ENCODE measurements around the gene NBAS.

DNA sequence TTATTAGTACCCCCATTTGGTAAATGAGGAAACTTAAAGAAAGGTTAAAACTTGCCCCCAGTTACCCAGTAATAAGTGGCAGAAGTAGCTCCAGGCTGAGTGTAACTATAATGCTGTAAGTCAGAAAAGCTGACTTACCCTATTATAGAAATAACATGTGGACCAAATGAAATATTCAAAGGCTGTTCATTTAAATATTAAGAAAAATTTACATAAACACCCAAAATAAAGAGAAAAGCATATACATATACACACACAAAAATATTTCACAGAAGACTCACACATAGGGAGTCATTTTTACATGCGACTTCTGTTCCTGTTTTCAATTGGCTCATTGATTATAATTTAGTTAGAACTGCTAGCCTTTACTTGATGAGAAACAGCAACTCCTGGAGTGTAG lies 189.1 kb downstream of the NBAS start:
- TF ChIP-seq BDP1 (IDR thresholded peaks at IDR 0.05; ENCODE audit: insufficient read depth, insufficient read length): no peak
- TF ChIP-seq, protein P1, sequence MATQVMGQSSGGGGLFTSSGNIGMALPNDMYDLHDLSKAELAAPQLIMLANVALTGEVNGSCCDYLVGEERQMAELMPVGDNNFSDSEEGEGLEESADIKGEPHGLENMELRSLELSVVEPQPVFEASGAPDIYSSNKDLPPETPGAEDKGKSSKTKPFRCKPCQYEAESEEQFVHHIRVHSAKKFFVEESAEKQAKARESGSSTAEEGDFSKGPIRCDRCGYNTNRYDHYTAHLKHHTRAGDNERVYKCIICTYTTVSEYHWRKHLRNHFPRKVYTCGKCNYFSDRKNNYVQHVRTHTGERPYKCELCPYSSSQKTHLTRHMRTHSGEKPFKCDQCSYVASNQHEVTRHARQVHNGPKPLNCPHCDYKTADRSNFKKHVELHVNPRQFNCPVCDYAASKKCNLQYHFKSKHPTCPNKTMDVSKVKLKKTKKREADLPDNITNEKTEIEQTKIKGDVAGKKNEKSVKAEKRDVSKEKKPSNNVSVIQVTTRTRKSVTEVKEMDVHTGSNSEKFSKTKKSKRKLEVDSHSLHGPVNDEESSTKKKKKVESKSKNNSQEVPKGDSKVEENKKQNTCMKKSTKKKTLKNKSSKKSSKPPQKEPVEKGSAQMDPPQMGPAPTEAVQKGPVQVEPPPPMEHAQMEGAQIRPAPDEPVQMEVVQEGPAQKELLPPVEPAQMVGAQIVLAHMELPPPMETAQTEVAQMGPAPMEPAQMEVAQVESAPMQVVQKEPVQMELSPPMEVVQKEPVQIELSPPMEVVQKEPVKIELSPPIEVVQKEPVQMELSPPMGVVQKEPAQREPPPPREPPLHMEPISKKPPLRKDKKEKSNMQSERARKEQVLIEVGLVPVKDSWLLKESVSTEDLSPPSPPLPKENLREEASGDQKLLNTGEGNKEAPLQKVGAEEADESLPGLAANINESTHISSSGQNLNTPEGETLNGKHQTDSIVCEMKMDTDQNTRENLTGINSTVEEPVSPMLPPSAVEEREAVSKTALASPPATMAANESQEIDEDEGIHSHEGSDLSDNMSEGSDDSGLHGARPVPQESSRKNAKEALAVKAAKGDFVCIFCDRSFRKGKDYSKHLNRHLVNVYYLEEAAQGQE (IDR thresholded peaks at IDR 0.05; ENCODE audit: borderline replicate concordance): no peak
- TF ChIP-seq, protein P1 (CRISPR knock-in tag; IDR thresholded peaks at IDR 0.05; ENCODE audit: low read depth): no peak
- TF ChIP-seq CEBPB (tag; IDR thresholded peaks at IDR 0.05): no peak
- TF ChIP-seq, protein P2, sequence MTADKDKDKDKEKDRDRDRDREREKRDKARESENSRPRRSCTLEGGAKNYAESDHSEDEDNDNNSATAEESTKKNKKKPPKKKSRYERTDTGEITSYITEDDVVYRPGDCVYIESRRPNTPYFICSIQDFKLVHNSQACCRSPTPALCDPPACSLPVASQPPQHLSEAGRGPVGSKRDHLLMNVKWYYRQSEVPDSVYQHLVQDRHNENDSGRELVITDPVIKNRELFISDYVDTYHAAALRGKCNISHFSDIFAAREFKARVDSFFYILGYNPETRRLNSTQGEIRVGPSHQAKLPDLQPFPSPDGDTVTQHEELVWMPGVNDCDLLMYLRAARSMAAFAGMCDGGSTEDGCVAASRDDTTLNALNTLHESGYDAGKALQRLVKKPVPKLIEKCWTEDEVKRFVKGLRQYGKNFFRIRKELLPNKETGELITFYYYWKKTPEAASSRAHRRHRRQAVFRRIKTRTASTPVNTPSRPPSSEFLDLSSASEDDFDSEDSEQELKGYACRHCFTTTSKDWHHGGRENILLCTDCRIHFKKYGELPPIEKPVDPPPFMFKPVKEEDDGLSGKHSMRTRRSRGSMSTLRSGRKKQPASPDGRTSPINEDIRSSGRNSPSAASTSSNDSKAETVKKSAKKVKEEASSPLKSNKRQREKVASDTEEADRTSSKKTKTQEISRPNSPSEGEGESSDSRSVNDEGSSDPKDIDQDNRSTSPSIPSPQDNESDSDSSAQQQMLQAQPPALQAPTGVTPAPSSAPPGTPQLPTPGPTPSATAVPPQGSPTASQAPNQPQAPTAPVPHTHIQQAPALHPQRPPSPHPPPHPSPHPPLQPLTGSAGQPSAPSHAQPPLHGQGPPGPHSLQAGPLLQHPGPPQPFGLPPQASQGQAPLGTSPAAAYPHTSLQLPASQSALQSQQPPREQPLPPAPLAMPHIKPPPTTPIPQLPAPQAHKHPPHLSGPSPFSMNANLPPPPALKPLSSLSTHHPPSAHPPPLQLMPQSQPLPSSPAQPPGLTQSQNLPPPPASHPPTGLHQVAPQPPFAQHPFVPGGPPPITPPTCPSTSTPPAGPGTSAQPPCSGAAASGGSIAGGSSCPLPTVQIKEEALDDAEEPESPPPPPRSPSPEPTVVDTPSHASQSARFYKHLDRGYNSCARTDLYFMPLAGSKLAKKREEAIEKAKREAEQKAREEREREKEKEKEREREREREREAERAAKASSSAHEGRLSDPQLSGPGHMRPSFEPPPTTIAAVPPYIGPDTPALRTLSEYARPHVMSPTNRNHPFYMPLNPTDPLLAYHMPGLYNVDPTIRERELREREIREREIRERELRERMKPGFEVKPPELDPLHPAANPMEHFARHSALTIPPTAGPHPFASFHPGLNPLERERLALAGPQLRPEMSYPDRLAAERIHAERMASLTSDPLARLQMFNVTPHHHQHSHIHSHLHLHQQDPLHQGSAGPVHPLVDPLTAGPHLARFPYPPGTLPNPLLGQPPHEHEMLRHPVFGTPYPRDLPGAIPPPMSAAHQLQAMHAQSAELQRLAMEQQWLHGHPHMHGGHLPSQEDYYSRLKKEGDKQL (CRISPR knock-in tag; IDR thresholded peaks at IDR 0.05; ENCODE audit: borderline replicate concordance): no peak
- TF ChIP-seq RAD21 (CRISPR knock-in tag; conservative IDR thresholded peaks at IDR 0.05 in 1 of 2, IDR thresholded peaks at IDR 0.05 in 1 of 2): no peak
- no peak for TF ChIP-seq FOSL1 (tag; conservative IDR thresholded peaks at IDR 0.05)
- no peak for TF ChIP-seq CBFA2T2 (conservative IDR thresholded peaks at IDR 0.05)
- TF ChIP-seq HDAC2 (IDR thresholded peaks at IDR 0.05): no peak
- TF ChIP-seq FOXP1 (CRISPR knock-in tag; IDR thresholded peaks at IDR 0.05): no peak
- TF ChIP-seq, protein P3, sequence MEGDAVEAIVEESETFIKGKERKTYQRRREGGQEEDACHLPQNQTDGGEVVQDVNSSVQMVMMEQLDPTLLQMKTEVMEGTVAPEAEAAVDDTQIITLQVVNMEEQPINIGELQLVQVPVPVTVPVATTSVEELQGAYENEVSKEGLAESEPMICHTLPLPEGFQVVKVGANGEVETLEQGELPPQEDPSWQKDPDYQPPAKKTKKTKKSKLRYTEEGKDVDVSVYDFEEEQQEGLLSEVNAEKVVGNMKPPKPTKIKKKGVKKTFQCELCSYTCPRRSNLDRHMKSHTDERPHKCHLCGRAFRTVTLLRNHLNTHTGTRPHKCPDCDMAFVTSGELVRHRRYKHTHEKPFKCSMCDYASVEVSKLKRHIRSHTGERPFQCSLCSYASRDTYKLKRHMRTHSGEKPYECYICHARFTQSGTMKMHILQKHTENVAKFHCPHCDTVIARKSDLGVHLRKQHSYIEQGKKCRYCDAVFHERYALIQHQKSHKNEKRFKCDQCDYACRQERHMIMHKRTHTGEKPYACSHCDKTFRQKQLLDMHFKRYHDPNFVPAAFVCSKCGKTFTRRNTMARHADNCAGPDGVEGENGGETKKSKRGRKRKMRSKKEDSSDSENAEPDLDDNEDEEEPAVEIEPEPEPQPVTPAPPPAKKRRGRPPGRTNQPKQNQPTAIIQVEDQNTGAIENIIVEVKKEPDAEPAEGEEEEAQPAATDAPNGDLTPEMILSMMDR (IDR thresholded peaks at IDR 0.05 in 2 of 3, conservative IDR thresholded peaks at IDR 0.05 in 1 of 3; ENCODE audit: insufficient read depth in 2 of 3, low read depth in 1 of 3, low read length in 3 of 3): no peak
- TF ChIP-seq POLR2AphosphoS5 (IDR thresholded peaks at IDR 0.05; ENCODE audit: control insufficient read depth, insufficient read depth, low read depth, low read length): no peak
- TF ChIP-seq TAF1 (IDR thresholded peaks at IDR 0.05; ENCODE audit: control insufficient read depth, extremely low read depth, insufficient read depth, low read length, severe bottlenecking): no peak

Measured in K562 (cell line).